Ovary (tissue), 3 donors: ENCODE results near the gene GRIK4.

Experiments used
- EP300 ChIP-seq: sonication (generic); formaldehyde crosslinking; IDR thresholded peaks from one replicate; pipeline ENCODE4 v1.6.1; 2017; ENCODE audit warnings: antibody characterized with exemption
- TF ChIP-seq, protein P1 (sequence below), 3 donors: fragments of 450-650 bp in 2 of 3; fragments of 200-600 bp in 1 of 3; IDR thresholded peaks; one replicate each; pipeline versions ENCODE4 v1.5.1 to v1.8.0; 2016 to 2022; ENCODE audit warnings: antibody characterized with exemption in 3 of 3, mild to moderate bottlenecking in 1 of 3
- donor health status: DM: no; HTN: no; CAD: no.

DNA sequence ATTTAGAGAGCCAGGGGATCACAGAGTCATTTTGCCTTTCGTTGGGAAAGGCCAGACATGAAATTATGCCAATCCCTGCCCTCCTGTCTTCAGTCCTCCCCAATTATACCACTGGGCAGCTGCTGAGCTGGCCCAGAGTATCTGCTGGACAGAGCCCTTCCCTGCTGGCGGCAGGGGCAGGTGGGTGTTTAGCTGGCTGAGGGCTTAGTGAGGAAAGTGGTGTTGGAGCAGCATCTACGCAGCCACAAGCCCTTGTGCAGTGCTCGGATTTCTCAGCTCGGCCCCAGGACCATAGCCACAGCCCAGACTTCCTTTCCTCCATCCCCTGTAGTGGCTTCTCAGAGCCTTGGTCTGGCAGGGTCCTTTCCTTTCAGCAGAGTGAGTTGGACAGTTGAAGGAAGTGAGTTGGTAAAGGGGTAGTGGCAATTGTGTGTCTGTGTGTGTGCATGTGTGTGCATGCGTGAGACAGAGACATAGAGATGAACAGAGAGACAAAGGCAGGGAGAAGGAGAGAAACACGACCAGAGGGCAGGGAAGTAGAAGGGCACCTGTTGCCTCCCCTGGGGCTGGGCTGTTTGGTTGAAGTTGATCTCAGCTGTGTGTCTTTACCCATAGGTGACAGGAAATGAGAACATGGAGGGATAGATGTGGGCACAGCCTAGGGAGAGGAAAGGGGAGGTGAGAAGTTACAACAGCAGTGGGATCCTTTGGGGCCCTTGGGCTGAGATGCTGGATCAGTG, 66.2 kb downstream of the GRIK4 start:
- TF ChIP-seq, protein P1, sequence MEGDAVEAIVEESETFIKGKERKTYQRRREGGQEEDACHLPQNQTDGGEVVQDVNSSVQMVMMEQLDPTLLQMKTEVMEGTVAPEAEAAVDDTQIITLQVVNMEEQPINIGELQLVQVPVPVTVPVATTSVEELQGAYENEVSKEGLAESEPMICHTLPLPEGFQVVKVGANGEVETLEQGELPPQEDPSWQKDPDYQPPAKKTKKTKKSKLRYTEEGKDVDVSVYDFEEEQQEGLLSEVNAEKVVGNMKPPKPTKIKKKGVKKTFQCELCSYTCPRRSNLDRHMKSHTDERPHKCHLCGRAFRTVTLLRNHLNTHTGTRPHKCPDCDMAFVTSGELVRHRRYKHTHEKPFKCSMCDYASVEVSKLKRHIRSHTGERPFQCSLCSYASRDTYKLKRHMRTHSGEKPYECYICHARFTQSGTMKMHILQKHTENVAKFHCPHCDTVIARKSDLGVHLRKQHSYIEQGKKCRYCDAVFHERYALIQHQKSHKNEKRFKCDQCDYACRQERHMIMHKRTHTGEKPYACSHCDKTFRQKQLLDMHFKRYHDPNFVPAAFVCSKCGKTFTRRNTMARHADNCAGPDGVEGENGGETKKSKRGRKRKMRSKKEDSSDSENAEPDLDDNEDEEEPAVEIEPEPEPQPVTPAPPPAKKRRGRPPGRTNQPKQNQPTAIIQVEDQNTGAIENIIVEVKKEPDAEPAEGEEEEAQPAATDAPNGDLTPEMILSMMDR (IDR thresholded peaks at IDR 0.05) = no peak
- no peak for TF ChIP-seq EP300
